SH-SY5Y (cell line): ENCODE data around the gene CDC42EP3.

Experiments used
- GATA2 ChIP-seq: IDR thresholded peaks from 2 replicates; pipeline ENCODE4 v1.6.1; 2011; ENCODE audit warnings: mild to moderate bottlenecking, low read depth, low read length
- GATA3 ChIP-seq: IDR thresholded peaks from 2 replicates; pipeline ENCODE4 v1.6.1; 2011; ENCODE audit warnings: low read depth, mild to moderate bottlenecking, low read length, moderate library complexity

GRCh38 chr2:37676274-37676673 is 4.8 kb upstream of the CDC42EP3 start:
- no peak for TF ChIP-seq GATA2
- no peak for TF ChIP-seq GATA3
